Activated T-cell treated with anti-CD3 and anti-CD28 coated beads, Interleukin-2, amount 50 U/mL, for 24 hours (primary cell): ENCODE data around the gene QPRT.
"Not testable (repeated sequence)": the region's sequence is repeated elsewhere in the genome, so short reads cannot be mapped to it uniquely, and the experiment has no call there.

Experiments used
- DNase-seq: peaks from one replicate; pipeline ENCODE4 v3.0.0-alpha.2; 2020
- H3K27ac Mint-ChIP-seq: 2 replicates; pipeline ENCODE4 v1.8.0; 2020; ENCODE audit warnings: mild to moderate bottlenecking, mixed read lengths
- H3K27me3 Mint-ChIP-seq: 2 replicates; pipeline ENCODE4 v1.8.0; 2020; ENCODE audit warnings: mixed read lengths
- H3K36me3 Mint-ChIP-seq: 2 replicates; pipeline ENCODE4 v1.8.0; 2020; ENCODE audit warnings: low read depth, mixed read lengths
- H3K4me1 Mint-ChIP-seq: 2 replicates; pipeline ENCODE4 v1.8.0; 2020; ENCODE audit warnings: low read depth, mixed read lengths
- H3K4me3 Mint-ChIP-seq: 2 replicates; pipeline ENCODE4 v1.8.0; 2020; ENCODE audit warnings: mild to moderate bottlenecking, moderate library complexity, mixed read lengths
- H3K9me3 Mint-ChIP-seq: 2 replicates; pipeline ENCODE4 v1.8.0; 2020; ENCODE audit warnings: mixed read lengths

QPRT gene

DNA sequence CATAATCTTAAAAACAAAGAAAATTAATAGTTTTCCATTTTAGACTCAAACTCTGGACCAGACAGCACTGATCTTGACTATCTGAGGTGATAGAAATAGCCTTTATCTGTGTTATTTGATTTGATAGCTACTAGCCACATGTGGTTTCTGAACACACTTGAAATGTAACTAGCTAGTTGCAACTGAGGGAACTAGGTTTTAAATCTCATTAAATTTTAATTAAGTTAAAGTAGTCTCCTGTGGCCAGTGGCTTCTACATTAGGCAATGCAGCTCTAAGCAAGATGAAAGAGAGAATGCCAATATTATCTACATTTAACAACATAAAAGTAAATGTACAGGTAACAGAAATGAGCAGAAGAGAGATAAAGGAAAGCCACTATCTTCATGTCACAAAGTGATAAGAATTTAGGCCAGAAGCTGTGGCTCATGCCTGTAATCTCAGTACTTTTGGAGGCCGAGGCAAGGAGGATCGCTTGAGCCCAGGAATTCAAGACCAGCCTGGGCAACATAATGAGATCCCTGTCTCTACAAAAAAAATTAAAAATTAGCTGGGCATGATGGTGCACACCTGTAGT, 27.1 kb upstream of the QPRT start:
- H3K4me3 Mint-ChIP-seq, result no peak overlapping the region
- H3K4me1 Mint-ChIP-seq, result peaks cover 10% of the 10 kb centered on the region
- no peak overlapping the region for H3K27ac Mint-ChIP-seq
- H3K36me3 Mint-ChIP-seq, result no peaks in the 10 kb centered on the region
- H3K27me3 Mint-ChIP-seq, result no peaks in the 10 kb centered on the region
- no peak for DNase-seq
- no peaks in the 10 kb centered on the region for H3K9me3 Mint-ChIP-seq

- Mint-ChIP-seq H3K4me1 (peaks cover 10% of the 10 kb centered on the region), H3K27me3 (no peaks in the 10 kb centered on the region), H3K9me3 (no peaks in the 10 kb centered on the region), H3K36me3 (no peaks in the 10 kb centered on the region), H3K27ac (no peak overlapping the region), H3K4me3 (no peak overlapping the region)
- DNase-seq, result no peak
These were observed 25.5 kb upstream of the QPRT start for GRCh38 chr16:29653471-29653870.

GRCh38 chr16:29653890-29654289, 25.1 kb upstream of the QPRT start:
- not testable (repeated sequence) for H3K27ac Mint-ChIP-seq, H3K4me3 Mint-ChIP-seq, H3K36me3 Mint-ChIP-seq, H3K27me3 Mint-ChIP-seq, DNase-seq, H3K9me3 Mint-ChIP-seq
- peaks cover 13% of the 10 kb centered on the region for H3K4me1 Mint-ChIP-seq

DNA sequence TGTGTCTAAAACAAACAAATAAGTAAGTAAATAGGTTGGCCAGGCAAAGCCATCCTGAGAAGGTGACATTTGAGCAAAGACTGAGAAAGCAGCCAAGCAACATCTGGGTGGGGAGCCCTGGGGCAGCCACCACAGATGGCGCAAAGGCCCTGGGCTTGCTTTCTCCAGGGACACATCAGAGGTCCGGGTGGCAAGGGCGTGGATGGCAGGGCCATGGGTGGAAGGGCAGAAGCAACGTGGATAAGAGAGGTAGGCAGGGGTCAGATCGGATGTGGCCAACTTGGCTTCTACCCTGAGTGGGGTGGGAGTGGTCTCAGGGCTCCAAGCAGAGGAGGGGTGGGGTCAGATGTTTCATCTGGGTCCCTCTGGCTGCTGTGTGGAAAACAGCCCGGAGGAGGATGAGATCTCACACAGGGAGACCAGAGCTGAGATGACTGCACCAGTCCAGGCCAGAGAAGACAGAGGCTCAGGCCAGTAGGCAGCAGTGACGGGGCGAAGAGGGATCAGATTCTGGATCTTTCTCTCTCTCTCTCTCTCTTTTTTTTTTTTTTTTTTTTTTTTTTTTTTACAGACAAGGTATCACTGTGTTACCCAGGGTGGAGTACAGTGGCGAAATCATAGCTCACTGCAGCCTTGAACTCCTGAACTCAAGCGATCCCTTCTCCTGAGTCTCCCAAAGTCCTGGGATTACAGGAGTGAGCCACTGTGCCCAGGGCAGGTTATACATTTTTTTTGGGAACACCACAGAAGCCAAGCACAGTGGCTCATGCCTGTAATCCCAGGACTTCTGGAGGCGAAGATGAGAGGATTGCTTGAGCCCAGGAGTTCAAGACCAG, 22.1 kb upstream of the QPRT start:
- no peak for DNase-seq
- H3K27me3 Mint-ChIP-seq, result no peaks in the 10 kb centered on the region
- H3K36me3 Mint-ChIP-seq, result no peaks in the 10 kb centered on the region
- H3K4me1 Mint-ChIP-seq, result peaks cover 30% of the 10 kb centered on the region
- H3K27ac Mint-ChIP-seq, result peak overlapping the region; percentile 57
- H3K4me3 Mint-ChIP-seq, result no peak overlapping the region
- no peaks in the 10 kb centered on the region for H3K9me3 Mint-ChIP-seq

GRCh38 chr16:29658705-29659104, 20.3 kb upstream of the QPRT start:
- no peak for DNase-seq
- H3K4me3 Mint-ChIP-seq, result no peak overlapping the region
- H3K36me3 Mint-ChIP-seq, result peaks cover 9% of the 10 kb centered on the region
- H3K27ac Mint-ChIP-seq, result peak overlapping the region; percentile 38
- no peaks in the 10 kb centered on the region for H3K27me3 Mint-ChIP-seq
- H3K4me1 Mint-ChIP-seq, result peaks cover 39% of the 10 kb centered on the region
- H3K9me3 Mint-ChIP-seq, result no peaks in the 10 kb centered on the region

DNA sequence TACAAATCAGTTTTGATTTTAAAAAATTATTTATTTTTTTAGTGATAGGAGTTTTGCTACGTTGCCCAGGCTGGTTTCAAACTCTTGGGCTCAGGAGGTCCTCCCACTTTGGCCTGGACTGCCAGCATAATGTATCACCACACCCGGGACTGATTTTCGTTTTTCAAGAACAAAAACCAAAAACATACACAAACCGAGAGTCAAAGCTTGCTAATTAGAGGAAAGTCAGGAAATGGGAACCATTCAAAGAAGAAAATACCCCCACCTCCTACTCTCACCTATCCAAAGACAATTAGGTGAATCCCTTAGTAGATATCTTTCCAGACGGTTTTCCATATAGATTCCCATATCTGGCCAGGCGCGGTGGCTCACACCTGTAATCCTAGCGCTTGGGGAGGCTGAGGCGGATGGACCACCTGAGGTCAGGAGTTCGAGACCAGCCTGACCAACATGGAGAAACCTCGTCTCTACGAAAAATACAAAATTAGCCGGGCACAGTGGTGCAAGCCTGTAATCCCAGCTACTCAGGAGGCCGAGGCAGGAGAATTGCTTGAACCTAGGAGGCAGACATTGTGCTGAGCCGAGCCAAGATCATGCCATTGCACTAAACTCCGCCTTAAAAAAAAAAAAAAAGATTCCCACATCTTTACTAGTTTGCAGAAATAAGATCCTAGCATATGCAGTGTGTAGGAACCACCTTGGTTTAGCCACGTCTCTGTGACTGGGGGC, 16.8 kb upstream of the QPRT start:
- DNase-seq, result no peak
- H3K36me3 Mint-ChIP-seq, result peaks cover 42% of the 10 kb centered on the region
- peak overlapping the region; percentile 99 for H3K4me3 Mint-ChIP-seq
- peaks cover 63% of the 10 kb centered on the region for H3K4me1 Mint-ChIP-seq
- no peaks in the 10 kb centered on the region for H3K9me3 Mint-ChIP-seq
- no peaks in the 10 kb centered on the region for H3K27me3 Mint-ChIP-seq
- H3K27ac Mint-ChIP-seq, result peak overlapping the region; percentile 98

GRCh38 chr16:29662729-29663015, 16.3 kb upstream of the QPRT start:
- H3K4me3 Mint-ChIP-seq, result peak overlapping the region; percentile 99
- peaks cover 44% of the 10 kb centered on the region for H3K36me3 Mint-ChIP-seq
- no peaks in the 10 kb centered on the region for H3K27me3 Mint-ChIP-seq
- DNase-seq, result peak; percentile 56
- no peaks in the 10 kb centered on the region for H3K9me3 Mint-ChIP-seq
- H3K4me1 Mint-ChIP-seq, result peaks cover 65% of the 10 kb centered on the region
- H3K27ac Mint-ChIP-seq, result peak overlapping the region; percentile 98

GRCh38 chr16:29663016-29663806, 15.8 kb upstream of the QPRT start, which contains the start of gene SPN:
SPN (plus strand) TSS chr16:29663247; CDS start chr16:29663729, 482 bp downstream.
- peaks cover 69% of the 10 kb centered on the region for H3K4me1 Mint-ChIP-seq
- H3K27ac Mint-ChIP-seq, result peak within 1 kb of the TSS; percentile 98
- no peaks in the 10 kb centered on the region for H3K27me3 Mint-ChIP-seq
- no peaks in the 10 kb centered on the region for H3K9me3 Mint-ChIP-seq
- peak within 1 kb of the TSS; percentile 99 for H3K4me3 Mint-ChIP-seq
- peaks cover 46% of the 10 kb centered on the region for H3K36me3 Mint-ChIP-seq
- peak; percentile 69 for DNase-seq

- Mint-ChIP-seq H3K36me3 (peaks cover 48% of the 10 kb centered on the region), H3K27ac (peak overlapping the region; percentile 98), H3K9me3 (no peaks in the 10 kb centered on the region), H3K27me3 (no peaks in the 10 kb centered on the region), H3K4me3 (peak overlapping the region; percentile 99), H3K4me1 (peaks cover 69% of the 10 kb centered on the region)
- DNase-seq, result no peak
These were observed 15.2 kb upstream of the QPRT start for GRCh38 chr16:29663807-29664090.

DNA sequence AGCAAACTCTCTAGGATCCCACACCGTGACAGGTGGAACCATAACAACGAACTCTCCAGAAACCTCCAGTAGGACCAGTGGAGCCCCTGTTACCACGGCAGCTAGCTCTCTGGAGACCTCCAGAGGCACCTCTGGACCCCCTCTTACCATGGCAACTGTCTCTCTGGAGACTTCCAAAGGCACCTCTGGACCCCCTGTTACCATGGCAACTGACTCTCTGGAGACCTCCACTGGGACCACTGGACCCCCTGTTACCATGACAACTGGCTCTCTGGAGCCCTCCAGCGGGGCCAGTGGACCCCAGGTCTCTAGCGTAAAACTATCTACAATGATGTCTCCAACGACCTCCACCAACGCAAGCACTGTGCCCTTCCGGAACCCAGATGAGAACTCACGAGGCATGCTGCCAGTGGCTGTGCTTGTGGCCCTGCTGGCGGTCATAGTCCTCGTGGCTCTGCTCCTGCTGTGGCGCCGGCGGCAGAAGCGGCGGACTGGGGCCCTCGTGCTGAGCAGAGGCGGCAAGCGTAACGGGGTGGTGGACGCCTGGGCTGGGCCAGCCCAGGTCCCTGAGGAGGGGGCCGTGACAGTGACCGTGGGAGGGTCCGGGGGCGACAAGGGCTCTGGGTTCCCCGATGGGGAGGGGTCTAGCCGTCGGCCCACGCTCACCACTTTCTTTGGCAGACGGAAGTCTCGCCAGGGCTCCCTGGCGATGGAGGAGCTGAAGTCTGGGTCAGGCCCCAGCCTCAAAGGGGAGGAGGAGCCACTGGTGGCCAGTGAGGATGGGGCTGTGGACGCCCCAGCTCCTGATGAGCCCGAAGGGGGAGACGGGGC, 14.7 kb upstream of the QPRT start:
- Mint-ChIP-seq H3K27ac (peak overlapping the region; percentile 98), H3K9me3 (no peaks in the 10 kb centered on the region), H3K4me3 (peak overlapping the region; percentile 99), H3K4me1 (peaks cover 64% of the 10 kb centered on the region), H3K36me3 (peaks cover 48% of the 10 kb centered on the region), H3K27me3 (no peaks in the 10 kb centered on the region)
- DNase-seq, result peak; percentile 69

- peaks cover 50% of the 10 kb centered on the region for H3K36me3 Mint-ChIP-seq
- peak; percentile 61 for DNase-seq
These were observed 13.5 kb upstream of the QPRT start for GRCh38 chr16:29665294-29666077.

DNA sequence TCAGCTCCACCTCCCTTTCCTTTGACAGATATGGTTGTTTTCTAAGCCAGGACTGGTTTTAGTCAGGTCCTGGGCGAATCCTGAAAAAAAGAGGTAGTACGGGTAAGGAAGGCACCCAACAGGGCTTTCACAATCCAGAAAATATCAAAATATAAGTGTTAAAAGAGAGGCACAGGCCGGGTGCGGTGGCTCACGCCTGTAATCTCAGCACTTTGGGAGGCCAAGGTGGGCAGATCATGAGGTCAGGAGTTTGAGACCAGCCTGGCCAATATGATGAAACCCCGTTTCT, 11.7 kb upstream of the QPRT start:
- not testable (repeated sequence) for H3K27me3 Mint-ChIP-seq, DNase-seq, H3K9me3 Mint-ChIP-seq
- H3K4me3 Mint-ChIP-seq, result peak overlapping the region; percentile 99
- peaks cover 53% of the 10 kb centered on the region for H3K4me1 Mint-ChIP-seq
- H3K27ac Mint-ChIP-seq, result peak overlapping the region; percentile 98
- peaks cover 63% of the 10 kb centered on the region for H3K36me3 Mint-ChIP-seq

More at GRCh38 chr16:29665294-29666077, 13.5 kb upstream of the QPRT start:
- Mint-ChIP-seq H3K27me3 (no peaks in the 10 kb centered on the region), H3K27ac (peak overlapping the region; percentile 98), H3K9me3 (no peaks in the 10 kb centered on the region), H3K4me3 (peak overlapping the region; percentile 99), H3K4me1 (peaks cover 63% of the 10 kb centered on the region)

DNA sequence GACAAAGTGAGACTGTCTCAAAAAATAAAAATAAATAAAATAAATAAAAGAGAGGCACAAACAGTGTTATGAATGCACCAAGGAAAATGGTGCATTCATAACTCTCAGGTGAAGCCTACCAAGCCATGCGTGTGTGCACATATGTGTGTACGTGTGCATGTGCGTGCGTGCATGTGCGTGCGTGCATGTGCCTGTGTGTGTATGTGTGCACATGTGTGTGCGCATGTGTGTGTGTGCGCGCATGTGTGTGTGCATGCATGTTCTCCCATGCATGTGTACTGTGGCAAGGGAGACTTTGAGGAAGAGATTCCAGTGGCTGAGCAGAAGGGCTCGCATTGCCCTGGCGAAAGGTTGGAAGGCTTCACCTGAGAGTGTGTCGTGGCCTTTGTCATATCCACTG, 11.2 kb upstream of the QPRT start:
- Mint-ChIP-seq H3K27ac (no peak overlapping the region), H3K27me3 (no peaks in the 10 kb centered on the region), H3K36me3 (peaks cover 65% of the 10 kb centered on the region), H3K4me3 (peak overlapping the region; percentile 99), H3K9me3 (no peaks in the 10 kb centered on the region), H3K4me1 (peaks cover 48% of the 10 kb centered on the region)
- no peak for DNase-seq
